GM12878 (cell line): ENCODE results near the gene LMAN2. TPM values are rescaled to one million over a fixed set of nuclear protein-coding genes. Genes with fewer than 3 reads are reported as not detected.
A peak's percentile ranks its signal among the peaks of the same experiment; 100 is the strongest.

Source experiments
- BACH1 ChIP-seq: fragments of 450-650 bp; IDR thresholded peaks from 2 replicates; pipeline ENCODE4 v1.6.1; 2017; ENCODE audit warnings: mild to moderate bottlenecking, borderline replicate concordance
- BCL3 ChIP-seq: IDR thresholded peaks from 2 replicates; pipeline ENCODE4 v1.6.1; 2011; ENCODE audit warnings: borderline replicate concordance, low read depth, mild to moderate bottlenecking, moderate library complexity, low read length; ENCODE audit not compliant: insufficient read depth, poor library complexity, severe bottlenecking
- BRCA1 ChIP-seq: IDR thresholded peaks from 2 replicates; pipeline ENCODE4 v1.6.1; 2011; ENCODE audit warnings: low read depth, low read length, improper control_type of control experiment
- DPF2 ChIP-seq: fragments of 450-650 bp; IDR thresholded peaks from 2 replicates; pipeline ENCODE4 v1.6.1; 2017; ENCODE audit warnings: mild to moderate bottlenecking
- E4F1 ChIP-seq: fragments of 450-650 bp; IDR thresholded peaks from 2 replicates; pipeline ENCODE4 v1.6.1; 2018; ENCODE audit warnings: borderline replicate concordance, mild to moderate bottlenecking; ENCODE audit not compliant: partially characterized antibody
- ESRRA ChIP-seq: IDR thresholded peaks from 2 replicates; pipeline ENCODE4 v1.6.1; 2012; ENCODE audit warnings: mild to moderate bottlenecking, low read length, improper control_type of control experiment
- ETV6 ChIP-seq, 2 experiments: fragments of 450-650 bp in 1 of 2; IDR thresholded peaks in 1 of 2; conservative IDR thresholded peaks in 1 of 2; 2 replicates each; pipeline ENCODE4 v1.6.1; 2014; ENCODE audit warnings: antibody characterized with exemption in 1 of 2, borderline replicate concordance in 1 of 2, low read depth in 1 of 2, mild to moderate bottlenecking in 1 of 2, moderate library complexity in 1 of 2
- HDAC6 ChIP-seq: fragments of 200-600 bp; sonication (generic); IDR thresholded peaks from one replicate; pipeline ENCODE4 v1.8.0; 2017; ENCODE audit warnings: antibody characterized with exemption; ENCODE audit not compliant: unreplicated experiment
- KLF5 ChIP-seq: fragments of 450-650 bp; IDR thresholded peaks from 2 replicates; pipeline ENCODE4 v1.6.1; 2014; ENCODE audit warnings: mild to moderate bottlenecking; ENCODE audit not compliant: partially characterized antibody
- MTA2 ChIP-seq: fragments of 450-650 bp; IDR thresholded peaks from 2 replicates; pipeline ENCODE4 v1.6.1; 2016; ENCODE audit warnings: low read depth, mild to moderate bottlenecking, moderate library complexity
- NFIC ChIP-seq: IDR thresholded peaks from 2 replicates; pipeline ENCODE4 v1.6.1; 2012; ENCODE audit warnings: low read depth, mild to moderate bottlenecking, inconsistent platforms, low read length, moderate library complexity
- NR2C2 ChIP-seq: IDR thresholded peaks from 2 replicates; pipeline ENCODE4 v1.6.1; 2011; ENCODE audit warnings: borderline replicate concordance, low read depth; ENCODE audit not compliant: control insufficient read depth, insufficient read length
- NRF1 ChIP-seq: conservative IDR thresholded peaks from 2 replicates; pipeline ENCODE4 v1.6.1; 2011; ENCODE audit warnings: mild to moderate bottlenecking, low read depth, low read length, improper control_type of control experiment
- PBX3 ChIP-seq: IDR thresholded peaks from 2 replicates; pipeline ENCODE4 v1.6.1; 2011; ENCODE audit warnings: mild to moderate bottlenecking, low read depth, low read length, moderate library complexity; ENCODE audit not compliant: insufficient replicate concordance
- POLR2A ChIP-seq: IDR thresholded peaks from 2 replicates; pipeline ENCODE4 v1.6.1; 2011; ENCODE audit warnings: low read depth, mild to moderate bottlenecking, low read length
- POLR2AphosphoS2 ChIP-seq: IDR thresholded peaks from 2 replicates; pipeline ENCODE4 v1.6.1; 2011; ENCODE audit warnings: low read depth, mild to moderate bottlenecking, low read length, improper control_type of control experiment, moderate library complexity
- RBBP5 ChIP-seq: fragments of 200-600 bp; sonication (generic); conservative IDR thresholded peaks from 2 replicates; pipeline ENCODE4 v1.6.1; 2016
- RFX5 ChIP-seq: IDR thresholded peaks from 2 replicates; pipeline ENCODE4 v1.6.1; 2011; ENCODE audit warnings: low read depth, low read length, improper control_type of control experiment
- STAT3 ChIP-seq: IDR thresholded peaks from 2 replicates; pipeline ENCODE4 v1.6.1; 2011; ENCODE audit warnings: low read depth, low read length, improper control_type of control experiment
- TCF12 ChIP-seq: IDR thresholded peaks from 2 replicates; pipeline ENCODE4 v1.6.1; 2011; ENCODE audit warnings: low read depth, mild to moderate bottlenecking, low read length
- ZNF274 ChIP-seq: IDR thresholded peaks from one replicate; pipeline ENCODE4 v1.8.0; 2011; ENCODE audit not compliant: insufficient read length, insufficient read depth
- ZNF622 ChIP-seq: fragments of 450-650 bp; IDR thresholded peaks from 2 replicates; pipeline ENCODE4 v1.6.1; 2017; ENCODE audit warnings: mild to moderate bottlenecking, inconsistent platforms
- ZSCAN29 ChIP-seq: fragments of 450-650 bp; IDR thresholded peaks from 2 replicates; pipeline ENCODE4 v1.6.1; 2017; ENCODE audit warnings: mild to moderate bottlenecking, moderate library complexity
- polyA plus RNA-seq, 11 experiments: library from polyadenylated mRNA; depleted of rRNA in 4 of 11; unstranded in 6 of 11; stranded (reverse) in 5 of 11; fragments of >200 nt; fragmentation: Nextera tagmentation in 4 of 11; fragmentation: Illumina TruSeq in 1 of 11; extraction: Ambion mirVana in 4 of 11; extraction: Trizol in 1 of 11; gene quantifications; 1 replicate in 1 of 11; 2 replicates in 10 of 11; pipeline versions ENCODE4 v1.2.1 to v1.2.3, GENCODE V29; 2011 to 2016; ENCODE audit warnings: inconsistent platforms in 2 of 11, missing spikeins in 2 of 11, low read depth in 1 of 11
- total RNA-seq, 4 experiments: library from RNA; depleted of rRNA in 3 of 4; stranded (reverse); fragments of >200 nt in 3 of 4; fragmentation: Illumina TruSeq in 1 of 4; extraction: Trizol in 1 of 4; gene quantifications; 2 replicates each; pipeline versions ENCODE4 v1.2.1 to v1.2.3, GENCODE V29; 2013 to 2021
- TF ChIP-seq, protein P1 (sequence below): fragments of 450-650 bp; IDR thresholded peaks from 2 replicates; pipeline ENCODE4 v1.6.1; 2017; ENCODE audit warnings: borderline replicate concordance

LMAN2 gene
- total and polyA plus RNA-seq, 10 of the 15 experiments (the other 5 are each of a cell fraction or from before 2014, with no cell fraction given): 2.4 to 264 (median 147) TPM

GRCh38 chr5:177351392-177352329, at the start of gene LMAN2 (continued):
- TF ChIP-seq RFX5 (no peak), DPF2 (peak; percentile 97), BACH1 (peak; percentile 71), POLR2AphosphoS2 (peak; percentile 57), ZNF622 (no peak), STAT3 (no peak), MTA2 (no peak; the same call in 1 of the 2 replicates), POLR2A (peak; percentile 88), HDAC6 (no peak), BRCA1 (no peak; the same call in 1 of the 2 replicates), ESRRA (no peak), RBBP5 (0 out of 2 replicates have a peak, but pooled peaks have one; percentile 78), NFIC (no peak), NR2C2 (no peak), TCF12 (peak; percentile 64; the same call in 1 of the 2 replicates), ETV6 (conservative IDR thresholded peaks at IDR 0.05 in 1 of 2, IDR thresholded peaks at IDR 0.05 in 1 of 2; ENCODE audit: borderline replicate concordance in 1 of 2, low read depth in 1 of 2) (peak in 1 of 2 experiments; percentile 65; a peak in 1 of 4 replicates), PBX3 (peak; percentile 98), KLF5 (peak; percentile 84), ZNF274 (no peak), E4F1 (peak; percentile 96), BCL3 (no peak), ZSCAN29 (no peak), NRF1 (no peak)
- TF ChIP-seq, protein P1, sequence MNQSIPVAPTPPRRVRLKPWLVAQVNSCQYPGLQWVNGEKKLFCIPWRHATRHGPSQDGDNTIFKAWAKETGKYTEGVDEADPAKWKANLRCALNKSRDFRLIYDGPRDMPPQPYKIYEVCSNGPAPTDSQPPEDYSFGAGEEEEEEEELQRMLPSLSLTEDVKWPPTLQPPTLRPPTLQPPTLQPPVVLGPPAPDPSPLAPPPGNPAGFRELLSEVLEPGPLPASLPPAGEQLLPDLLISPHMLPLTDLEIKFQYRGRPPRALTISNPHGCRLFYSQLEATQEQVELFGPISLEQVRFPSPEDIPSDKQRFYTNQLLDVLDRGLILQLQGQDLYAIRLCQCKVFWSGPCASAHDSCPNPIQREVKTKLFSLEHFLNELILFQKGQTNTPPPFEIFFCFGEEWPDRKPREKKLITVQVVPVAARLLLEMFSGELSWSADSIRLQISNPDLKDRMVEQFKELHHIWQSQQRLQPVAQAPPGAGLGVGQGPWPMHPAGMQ: peak; percentile 89
